ENCODE measurements around the gene TMEM182.

The TMEM182 gene

GRCh38 chr2:102768892-102769291, 7.1 kb downstream of the TMEM182 start:
- no peak for DNase-seq

GRCh38 chr2:102770506-102770905, 8.7 kb downstream of the TMEM182 start:
- no peak for DNase-seq

GRCh38 chr2:102771114-102771513, 9.3 kb downstream of the TMEM182 start:
- DNase-seq = no peak

DNA sequence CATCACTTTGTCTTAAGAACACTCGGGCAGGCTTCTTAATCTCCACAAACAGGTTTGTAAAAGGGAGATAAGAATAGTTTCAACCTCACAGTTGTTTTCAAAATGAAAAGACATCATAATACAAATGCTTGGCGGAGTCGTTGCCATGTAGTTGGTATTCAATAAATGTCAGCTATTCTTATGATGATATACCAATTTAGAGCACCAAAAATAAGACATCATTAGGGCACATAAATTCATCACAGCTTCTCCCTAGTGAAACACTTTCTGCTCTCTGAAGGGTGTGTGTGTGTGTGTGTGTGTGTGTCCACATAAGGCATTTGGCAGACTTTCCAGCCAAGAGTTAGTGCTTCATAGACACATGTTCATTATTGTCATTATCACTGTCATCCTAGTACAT, 10.8 kb downstream of the TMEM182 start:
- no peak for DNase-seq

- no peak for DNase-seq
Observed at GRCh38 chr2:102773149-102773705, 11.4 kb downstream of the TMEM182 start.

GRCh38 chr2:102778260-102778659, 16.4 kb downstream of the TMEM182 start:
- DNase-seq = no peak

GRCh38 chr2:102780467-102780866, 18.6 kb downstream of the TMEM182 start:
- DNase-seq = no peak

- DNase-seq = no peak
Observed at GRCh38 chr2:102782187-102782586, 20.4 kb downstream of the TMEM182 start.

DNA sequence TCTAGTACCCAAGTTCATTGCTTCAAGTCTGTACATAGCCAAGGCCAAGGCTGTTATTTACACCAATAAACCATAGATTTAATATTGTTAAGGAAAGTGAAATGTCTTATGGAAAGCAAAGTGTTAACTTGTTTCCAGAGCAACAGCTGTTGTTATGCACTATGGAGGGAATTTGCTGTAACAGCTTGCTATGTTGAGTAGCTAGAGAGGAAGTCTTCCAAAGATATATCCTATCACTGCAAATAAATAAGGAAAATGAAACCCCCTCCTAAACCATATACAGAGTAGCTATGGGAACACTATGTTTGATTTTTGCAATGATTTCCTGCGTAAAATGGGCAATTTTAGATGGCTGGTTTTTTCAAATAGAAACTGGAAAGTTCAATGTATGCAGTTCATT, 21.1 kb downstream of the TMEM182 start:
- no peak for DNase-seq

DNA sequence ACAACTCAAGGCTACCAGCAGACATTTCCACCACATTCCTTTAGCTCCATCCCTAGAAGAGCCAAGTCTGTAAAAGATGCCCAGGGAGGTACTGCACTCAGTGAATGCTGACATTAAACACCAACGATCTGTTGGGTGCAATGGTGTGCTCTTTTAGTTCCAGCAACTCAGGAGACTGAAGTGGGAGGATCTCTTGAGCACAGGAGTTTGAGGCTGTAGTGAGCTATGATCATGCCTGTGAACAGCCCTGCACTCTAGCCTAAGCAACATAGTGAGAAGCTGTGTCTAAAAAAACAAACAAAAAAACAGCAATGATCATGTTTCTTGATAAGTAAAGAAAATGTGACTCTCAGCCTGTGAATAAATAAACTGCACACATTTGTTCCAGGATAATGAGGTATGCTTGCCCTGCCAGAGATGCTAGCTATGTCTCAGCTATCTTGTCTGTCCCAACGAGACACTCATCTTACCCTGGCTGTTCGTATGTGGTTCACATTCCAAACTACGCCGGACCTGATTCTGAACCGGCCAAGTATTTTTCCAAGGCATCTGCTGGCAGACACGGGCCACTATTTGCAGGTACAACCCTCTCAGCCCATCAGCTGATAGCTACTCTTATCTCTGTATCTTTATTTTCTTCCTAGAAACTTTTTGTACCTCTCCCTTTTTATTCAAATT, 21.8 kb downstream of the TMEM182 start:
- DNase-seq = no peak

DNA sequence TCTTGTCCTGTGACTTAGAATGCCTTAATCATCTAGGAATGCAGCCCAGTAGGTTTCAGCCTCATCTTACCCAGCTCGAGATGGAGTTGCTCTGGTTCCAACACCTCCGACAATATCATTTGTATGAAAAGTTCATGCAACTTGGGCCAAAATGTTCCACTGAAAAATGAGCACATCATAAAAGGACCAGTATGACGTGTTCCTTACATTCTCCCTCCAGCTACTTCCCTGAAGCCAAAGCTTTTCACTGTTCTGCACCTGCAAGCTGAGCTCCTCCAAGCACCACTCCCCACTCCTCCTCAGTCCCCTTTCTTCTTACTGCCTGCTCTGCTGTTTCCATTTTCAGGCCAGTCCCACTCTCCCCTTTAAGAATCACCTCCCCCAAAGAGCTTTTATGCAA, 23.1 kb downstream of the TMEM182 start:
- no peak for DNase-seq

- no peak for DNase-seq
Observed at GRCh38 chr2:102788216-102788884, 26.5 kb downstream of the TMEM182 start.

- no peak for DNase-seq
Observed at GRCh38 chr2:102788885-102789260, 27.0 kb downstream of the TMEM182 start.

GRCh38 chr2:102789349-102790090, 27.7 kb downstream of the TMEM182 start:
- DNase-seq = no peak

GRCh38 chr2:102790091-102790455, 28.2 kb downstream of the TMEM182 start:
- DNase-seq = no peak

GRCh38 chr2:102792568-102793208, 30.9 kb downstream of the TMEM182 start:
- peak; percentile 3 for DNase-seq

DNA sequence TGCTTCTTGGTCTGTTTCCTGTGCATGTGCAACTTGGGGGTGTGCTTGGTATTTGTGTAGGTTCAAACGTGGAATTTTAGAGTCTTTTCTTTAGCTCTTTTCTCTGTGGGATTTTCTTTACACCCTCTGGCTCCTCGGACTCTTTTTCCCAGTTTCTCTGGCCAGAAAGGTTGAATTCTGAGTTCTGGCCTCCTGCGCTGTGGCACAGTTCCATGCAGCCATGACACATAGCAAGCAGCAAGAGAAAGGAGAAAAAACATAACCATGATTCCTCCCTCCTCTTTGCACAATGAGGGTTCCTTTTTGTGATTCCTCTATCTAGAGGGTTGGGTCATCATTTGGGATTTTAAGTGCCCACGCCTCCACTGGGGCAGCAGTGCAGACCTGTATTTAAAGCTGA, 33.8 kb downstream of the TMEM182 start:
- no peak for DNase-seq

DNA sequence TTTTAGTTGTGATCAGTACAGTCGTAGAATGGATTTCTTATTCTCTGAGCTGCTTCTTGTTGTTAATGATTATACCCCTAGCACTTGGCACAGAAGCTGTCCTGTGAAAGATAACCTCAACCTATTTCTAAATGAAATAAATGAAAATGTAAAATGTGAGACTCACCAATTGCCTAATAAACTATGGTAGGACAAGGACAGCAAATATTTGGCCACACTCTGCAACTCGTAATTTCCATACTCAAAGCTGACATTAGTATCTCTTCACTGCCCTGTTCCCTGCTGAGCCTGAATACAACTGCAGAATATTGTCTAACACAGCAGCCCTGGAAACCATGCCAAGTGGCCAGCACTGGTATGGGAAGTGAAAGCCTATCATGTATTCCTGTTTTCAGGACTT, 34.5 kb downstream of the TMEM182 start:
- DNase-seq = no peak

DNA sequence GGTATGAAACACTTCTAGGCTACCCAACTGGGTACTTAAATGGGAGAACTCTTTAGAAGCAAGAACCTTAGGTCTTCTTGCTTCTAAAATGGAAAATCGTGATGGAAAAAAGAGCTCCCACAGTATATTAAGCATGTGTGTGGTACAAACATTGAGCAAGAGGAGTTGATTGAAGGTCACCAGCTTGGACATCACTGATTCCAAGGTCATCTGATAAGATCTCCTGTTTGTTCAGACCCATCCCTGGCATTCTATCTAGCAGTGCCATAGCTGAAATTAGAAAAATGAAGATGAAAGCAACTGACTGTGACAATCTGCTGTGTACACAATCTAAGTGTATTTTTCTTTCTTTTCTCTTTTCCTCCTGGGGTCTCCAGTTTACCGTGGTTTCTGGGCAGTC, 35.7 kb downstream of the TMEM182 start:
- no peak for DNase-seq

- no peak for DNase-seq
Observed at GRCh38 chr2:102798181-102798580, 36.4 kb downstream of the TMEM182 start.

GRCh38 chr2:102801098-102801718, 39.4 kb downstream of the TMEM182 start:
- DNase-seq = no peak

- DNase-seq = no peak
Observed at GRCh38 chr2:102801858-102802699, 40.2 kb downstream of the TMEM182 start.

All from retina (tissue), 1 donor.